ENCODE measurements around the gene DNMT1. TPM values are rescaled to one million over a fixed set of nuclear protein-coding genes. Genes with fewer than 3 reads are reported as not detected.

The DNMT1 gene
- total and polyA plus RNA-seq, 2 donors (not counting 1 experiment from before 2014, with no cell fraction given): 53.0 to 119 TPM

- H3K27me3 ChIP-seq (replicated peaks in 1 of 4; ENCODE audit: control extremely low read depth in 1 of 4, control insufficient read depth in 3 of 4, insufficient read depth in 4 of 4, low read length in 3 of 4): no peaks in the 10 kb centered on the region
- no peak for TF ChIP-seq EZH2 (IDR thresholded peaks at IDR 0.05; ENCODE audit: borderline replicate concordance, insufficient read depth, low read depth, low read length, poor library complexity, severe bottlenecking)
- TF ChIP-seq, protein P1, sequence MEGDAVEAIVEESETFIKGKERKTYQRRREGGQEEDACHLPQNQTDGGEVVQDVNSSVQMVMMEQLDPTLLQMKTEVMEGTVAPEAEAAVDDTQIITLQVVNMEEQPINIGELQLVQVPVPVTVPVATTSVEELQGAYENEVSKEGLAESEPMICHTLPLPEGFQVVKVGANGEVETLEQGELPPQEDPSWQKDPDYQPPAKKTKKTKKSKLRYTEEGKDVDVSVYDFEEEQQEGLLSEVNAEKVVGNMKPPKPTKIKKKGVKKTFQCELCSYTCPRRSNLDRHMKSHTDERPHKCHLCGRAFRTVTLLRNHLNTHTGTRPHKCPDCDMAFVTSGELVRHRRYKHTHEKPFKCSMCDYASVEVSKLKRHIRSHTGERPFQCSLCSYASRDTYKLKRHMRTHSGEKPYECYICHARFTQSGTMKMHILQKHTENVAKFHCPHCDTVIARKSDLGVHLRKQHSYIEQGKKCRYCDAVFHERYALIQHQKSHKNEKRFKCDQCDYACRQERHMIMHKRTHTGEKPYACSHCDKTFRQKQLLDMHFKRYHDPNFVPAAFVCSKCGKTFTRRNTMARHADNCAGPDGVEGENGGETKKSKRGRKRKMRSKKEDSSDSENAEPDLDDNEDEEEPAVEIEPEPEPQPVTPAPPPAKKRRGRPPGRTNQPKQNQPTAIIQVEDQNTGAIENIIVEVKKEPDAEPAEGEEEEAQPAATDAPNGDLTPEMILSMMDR (IDR thresholded peaks at IDR 0.05): no peak
- no peak overlapping the region for H3K4me3 ChIP-seq (ENCODE audit: control extremely low read depth in 1 of 5, extremely low read depth in 1 of 5, insufficient read depth in 1 of 5, low read depth in 2 of 5, low read length in 4 of 5)
- H3K79me2 ChIP-seq (ENCODE audit: control insufficient read depth, insufficient read depth, low read length): no peaks in the 10 kb centered on the region
- no peak overlapping the region for H3K9ac ChIP-seq (ENCODE audit: low read length)
- Mint-ChIP-seq H3K27me3 (no peaks in the 10 kb centered on the region), H3K27ac (no peak overlapping the region), H3K9me3 (ENCODE audit: insufficient read depth) (no peaks in the 10 kb centered on the region), H3K4me1 (no peaks in the 10 kb centered on the region), H3K4me3 (no peak overlapping the region)
- ATAC-seq (ENCODE audit: low read depth) (no peak), DNase-seq (no peak)
- CTCF ChIA-PET: no interaction called here
- H3K4me1 ChIP-seq (ENCODE audit: control insufficient read depth in 2 of 2, insufficient read depth in 2 of 2, low read length in 2 of 2): no peaks in the 10 kb centered on the region
- no peak overlapping the region for H2AFZ ChIP-seq (ENCODE audit: insufficient read depth, low read depth, low read length, poor library complexity, severe bottlenecking)
- POLR2A ChIA-PET: interaction anchor here (0.6 kb wide), 1 partner anchor 33 kb away, joined by 3 read pairs; no protein-coding TSS in a partner anchor
- no peaks in the 10 kb centered on the region for H3K9me3 ChIP-seq (ENCODE audit: control extremely low read depth in 1 of 3, control insufficient read depth in 2 of 3, insufficient read depth in 1 of 3, low read length in 2 of 3)
- no peak overlapping the region for H3K4me2 ChIP-seq (replicated peaks; ENCODE audit: low read depth, low read length, poor library complexity, severe bottlenecking)
- intact Hi-C loops (cut with micrococcal nuclease): no loop called here
- WGBS (ENCODE audit: insufficient coverage): 100% methylated on average over 2 of the region's 8 CpGs
- no peak overlapping the region for H3K27ac ChIP-seq (ENCODE audit: low read length in 2 of 2)
- no peaks in the 10 kb centered on the region for H4K20me1 ChIP-seq (ENCODE audit: control insufficient read depth, insufficient read depth, low read length, poor library complexity, severe bottlenecking)
- peaks cover 0 to 81% of the 10 kb centered on the region in 2 experiments for H3K36me3 ChIP-seq (replicated peaks in 1 of 2; ENCODE audit: control extremely low read depth in 1 of 2, control insufficient read depth in 1 of 2, extremely low read depth in 1 of 2, insufficient read depth in 2 of 2, low read length in 1 of 2)
These were observed 36.7 kb downstream of the DNMT1 start for GRCh38 chr19:10158071-10158470.

GRCh38 chr19:10155839-10156238 is 38.9 kb downstream of the DNMT1 start:
- H3K4me3 ChIP-seq (ENCODE audit: control extremely low read depth in 1 of 5, extremely low read depth in 1 of 5, insufficient read depth in 1 of 5, low read depth in 2 of 5, low read length in 4 of 5): no peak overlapping the region
- Mint-ChIP-seq H3K4me3 (no peak overlapping the region), H3K9me3 (ENCODE audit: insufficient read depth) (no peaks in the 10 kb centered on the region), H3K27ac (no peak overlapping the region), H3K4me1 (no peaks in the 10 kb centered on the region), H3K27me3 (no peaks in the 10 kb centered on the region)
- no peaks in the 10 kb centered on the region for H3K9me3 ChIP-seq (ENCODE audit: control extremely low read depth in 1 of 3, control insufficient read depth in 2 of 3, insufficient read depth in 1 of 3, low read length in 2 of 3)
- DNase-seq (no peak), ATAC-seq (ENCODE audit: low read depth) (no peak)
- 100% methylated on average over 3 of the region's 4 CpGs for WGBS (ENCODE audit: insufficient coverage)
- H3K79me2 ChIP-seq (ENCODE audit: control insufficient read depth, insufficient read depth, low read length): no peaks in the 10 kb centered on the region
- no peak overlapping the region for H3K27ac ChIP-seq (ENCODE audit: low read length in 2 of 2)
- H2AFZ ChIP-seq (ENCODE audit: insufficient read depth, low read depth, low read length, poor library complexity, severe bottlenecking): no peak overlapping the region
- intact Hi-C loops (cut with micrococcal nuclease): no loop called here
- ChIA-PET CTCF (no interaction called here), POLR2A (no interaction called here)
- no peak overlapping the region for H3K9ac ChIP-seq (ENCODE audit: low read length)
- H4K20me1 ChIP-seq (ENCODE audit: control insufficient read depth, insufficient read depth, low read length, poor library complexity, severe bottlenecking): no peaks in the 10 kb centered on the region
- H3K36me3 ChIP-seq (replicated peaks in 1 of 2; ENCODE audit: control extremely low read depth in 1 of 2, control insufficient read depth in 1 of 2, extremely low read depth in 1 of 2, insufficient read depth in 2 of 2, low read length in 1 of 2): peaks cover 4 to 84% of the 10 kb centered on the region in 2 experiments
- TF ChIP-seq, protein P1 (IDR thresholded peaks at IDR 0.05): no peak
- TF ChIP-seq EZH2 (IDR thresholded peaks at IDR 0.05; ENCODE audit: borderline replicate concordance, insufficient read depth, low read depth, low read length, poor library complexity, severe bottlenecking): no peak
- no peaks in the 10 kb centered on the region for H3K27me3 ChIP-seq (replicated peaks in 1 of 4; ENCODE audit: control extremely low read depth in 1 of 4, control insufficient read depth in 3 of 4, insufficient read depth in 4 of 4, low read length in 3 of 4)
- H3K4me1 ChIP-seq (ENCODE audit: control insufficient read depth in 2 of 2, insufficient read depth in 2 of 2, low read length in 2 of 2): no peaks in the 10 kb centered on the region
- H3K4me2 ChIP-seq (replicated peaks; ENCODE audit: low read depth, low read length, poor library complexity, severe bottlenecking): no peak overlapping the region
